SK-N-SH (cell line): ENCODE measurements around the gene SRP14. TPM values are rescaled to one million over a fixed set of nuclear protein-coding genes. Genes with fewer than 3 reads are reported as not detected.
A peak's percentile ranks its signal among the peaks of the same experiment; 100 is the strongest.

ENCODE experiments used
- CTCF ChIA-PET: fragments of 300-600, 350-600 bp; formaldehyde crosslinking; extraction: SDS; loops from one replicate; lab custom pipeline; 2021; lab: Yijun Ruan, JAX
- POLR2A ChIA-PET: fragments of 350-600 bp; sonication (Branson Sonifier 250); formaldehyde crosslinking; extraction: SDS; loops from one replicate; lab custom pipeline; 2020; ENCODE audit warnings: antibody characterized with exemption, inconsistent platforms; lab: Yijun Ruan, JAX
- DNase-seq: peaks from one replicate; pipeline ENCODE4 v3.0.0; 2012
- H2AFZ ChIP-seq: fragments of 200-600 bp; sonication (generic); 2 replicates; pipeline ENCODE4 v1.8.1; 2016; ENCODE audit warnings: antibody characterized with exemption, mild to moderate bottlenecking, low read depth
- H3F3A ChIP-seq: fragments of 200-600 bp; sonication (generic); replicated peaks from 2 replicates; pipeline ENCODE3; 2016; ENCODE audit warnings: antibody characterized with exemption, mild to moderate bottlenecking; ENCODE audit not compliant: insufficient read depth
- H3K27ac ChIP-seq, 2 experiments: fragments of 200-500 bp in 1 of 2; fragments of 200-600 bp in 1 of 2; sonication (Bioruptor generic) in 1 of 2; sonication (generic), shearing (Covaris generic) in 1 of 2; 2 replicates each; pipeline versions ENCODE4 v1.5.1 to v1.6.1; 2014 to 2016; ENCODE audit warnings: low read depth in 2 of 2, inconsistent platforms in 1 of 2, low read length in 1 of 2, mild to moderate bottlenecking in 1 of 2, mixed read lengths in 1 of 2
- H3K27me3 ChIP-seq: fragments of 200-600 bp; sonication (generic), shearing (Covaris generic); 2 replicates; pipeline ENCODE4 v1.6.1; 2016; ENCODE audit warnings: mixed run types; ENCODE audit not compliant: insufficient read depth
- H3K36me3 ChIP-seq, 2 experiments: fragments of 200-500 bp in 1 of 2; fragments of 200-600 bp in 1 of 2; sonication (Bioruptor generic) in 1 of 2; sonication (generic) in 1 of 2; replicated peaks in 1 of 2; 2 replicates each; pipeline versions ENCODE3 to v1.5.1; 2014 to 2016; ENCODE audit warnings: low read length in 1 of 2, mild to moderate bottlenecking in 1 of 2; ENCODE audit not compliant: insufficient read depth in 2 of 2, control insufficient read depth in 1 of 2
- H3K4me1 ChIP-seq, 2 experiments: fragments of 200-500 bp in 1 of 2; fragments of 200-600 bp in 1 of 2; sonication (Bioruptor generic) in 1 of 2; sonication (generic), shearing (Covaris generic) in 1 of 2; 2 replicates each; pipeline versions ENCODE4 v1.5.1 to v1.6.1; 2014 to 2016; ENCODE audit warnings: low read depth in 1 of 2, low read length in 1 of 2, mixed run types in 1 of 2; ENCODE audit not compliant: insufficient read depth in 2 of 2, control insufficient read depth in 1 of 2
- H3K4me2 ChIP-seq: fragments of 200-600 bp; sonication (generic), shearing (Covaris generic); 2 replicates; pipeline ENCODE4 v1.6.1; 2017; ENCODE audit warnings: mixed run types
- H3K4me3 ChIP-seq, 2 experiments: fragments of 200-500 bp in 1 of 2; fragments of 200-600 bp in 1 of 2; sonication (Bioruptor generic) in 1 of 2; sonication (generic), shearing (Covaris generic) in 1 of 2; 2 replicates each; pipeline versions ENCODE4 v1.5.1 to v1.8.1; 2014 to 2016; ENCODE audit warnings: low read depth in 2 of 2, inconsistent platforms in 1 of 2, low read length in 1 of 2, mild to moderate bottlenecking in 1 of 2, mixed read lengths in 1 of 2, moderate library complexity in 1 of 2
- H3K79me2 ChIP-seq: fragments of 200-600 bp; sonication (generic); 2 replicates; pipeline ENCODE4 v1.8.1; 2017; ENCODE audit warnings: mild to moderate bottlenecking; ENCODE audit not compliant: insufficient read depth
- H3K9ac ChIP-seq: fragments of 200-600 bp; sonication (generic); 2 replicates; pipeline ENCODE4 v1.6.1; 2017; ENCODE audit warnings: mixed run types
- H3K9me2 ChIP-seq: fragments of 200-600 bp; sonication (generic); 2 replicates; pipeline ENCODE4 v1.6.1; 2017; ENCODE audit warnings: mixed run types
- H3K9me3 ChIP-seq: fragments of 200-600 bp; sonication (generic); 2 replicates; pipeline ENCODE4 v1.6.1; 2017; ENCODE audit warnings: mixed run types, mild to moderate bottlenecking, moderate library complexity
- H4K20me1 ChIP-seq: fragments of 200-600 bp; sonication (generic); 2 replicates; pipeline ENCODE4 v1.6.1; 2017; ENCODE audit warnings: mild to moderate bottlenecking, mixed run types; ENCODE audit not compliant: insufficient read depth
- EP300 ChIP-seq, 2 experiments: IDR thresholded peaks; 2 replicates each; pipeline versions ENCODE4 v1.4.0 to v1.6.1; 2012; ENCODE audit warnings: borderline replicate concordance in 1 of 2, low read depth in 1 of 2, low read length in 1 of 2
- FOSL2 ChIP-seq: IDR thresholded peaks from 2 replicates; pipeline ENCODE4 v1.4.0; 2012; ENCODE audit warnings: low read depth, mild to moderate bottlenecking, moderate library complexity, borderline replicate concordance
- IRF3 ChIP-seq: fragments of 150-350 bp; IDR thresholded peaks from 2 replicates; pipeline ENCODE4 v1.6.1; 2016; ENCODE audit warnings: mild to moderate bottlenecking, low read depth, low read length
- JUND ChIP-seq: IDR thresholded peaks from 2 replicates; pipeline ENCODE4 v1.4.0; 2012
- MAX ChIP-seq: IDR thresholded peaks from 2 replicates; pipeline ENCODE4 v1.4.0; 2012; ENCODE audit warnings: low read depth
- NFIC ChIP-seq: IDR thresholded peaks from 2 replicates; pipeline ENCODE4 v1.4.0; 2012; ENCODE audit warnings: borderline replicate concordance
- NRF1 ChIP-seq: IDR thresholded peaks from 2 replicates; pipeline ENCODE4 v1.6.1; 2012; ENCODE audit warnings: low read depth, mild to moderate bottlenecking, low read length
- RAD21 ChIP-seq: IDR thresholded peaks from 2 replicates; pipeline ENCODE4 v1.6.1; 2012; ENCODE audit warnings: mild to moderate bottlenecking, low read length
- TAF1 ChIP-seq: IDR thresholded peaks from 2 replicates; pipeline ENCODE4 v1.6.1; 2012; ENCODE audit warnings: low read depth, mild to moderate bottlenecking, low read length, moderate library complexity, borderline replicate concordance
- USF1 ChIP-seq: IDR thresholded peaks from 2 replicates; pipeline ENCODE4 v1.4.0; 2012; ENCODE audit warnings: low read depth, borderline replicate concordance
- WGBS: methylation state at CpG from one replicate; pipeline ENCODE4 v1.1.6; 2017; ENCODE audit warnings: low lambda C conversion rate; 5-methylcytosine and 5-hydroxymethylcytosine counted together
- polyA plus RNA-seq, 3 experiments: library from polyadenylated mRNA; depleted of rRNA; stranded (reverse); fragments of >200 nt; gene quantifications; 2 replicates each; pipeline ENCODE4 v1.2.3, GENCODE V29; 2012

Gene SRP14
- polyA plus RNA-seq, 1 of the 3 experiments (the other 2 are of a cell fraction) = 489 TPM

- WGBS = 93% methylated on average over 5 of the region's 9 CpGs
- peaks cover 41 to 47% of the 10 kb centered on the region in 2 experiments for H3K4me1 ChIP-seq
- POLR2A ChIA-PET = no interaction called here
Observed at GRCh38 chr15:40084650-40085049, 45.7 kb upstream of the SRP14 start.

GRCh38 chr15:40082195-40082883, 43.4 kb upstream of the SRP14 start:
- H3K9ac ChIP-seq = no peak overlapping the region
- peak; percentile 44 for DNase-seq
- ChIA-PET CTCF (interaction anchor here (1.5 to 1.8 kb wide), 2 partner anchors 13 to 22 kb away, joined by 4 to 6 read pairs; no protein-coding TSS in a partner anchor), POLR2A (interaction anchor here (0.6 to 1.2 kb wide), 2 partner anchors 13 to 44 kb away, joined by 3 to 4 read pairs; no protein-coding TSS in a partner anchor)
- no peaks in the 10 kb centered on the region for H3K9me2 ChIP-seq
- no peaks in the 10 kb centered on the region for H3K27me3 ChIP-seq
- peak overlapping the region; percentile 69; the same call in 1 of the 2 replicates for H3K4me2 ChIP-seq
- H4K20me1 ChIP-seq = no peaks in the 10 kb centered on the region
- H3K4me1 ChIP-seq = peaks cover 23 to 28% of the 10 kb centered on the region in 2 experiments
- no peaks in the 10 kb centered on the region for H3K79me2 ChIP-seq
- H3F3A ChIP-seq = no peaks in the 10 kb centered on the region
- peak overlapping the region in 1 of 2 experiments; percentile 29; a peak in 3 of 4 replicates for H3K27ac ChIP-seq
- H3K36me3 ChIP-seq = no peaks in the 10 kb centered on the region
- H2AFZ ChIP-seq = peak overlapping the region; percentile 84; the same call in 1 of the 2 replicates
- WGBS = 96% methylated on average over 11 of the region's 12 CpGs
- H3K4me3 ChIP-seq = no peak overlapping the region
- TF ChIP-seq TAF1 = no peak
- H3K9me3 ChIP-seq = no peaks in the 10 kb centered on the region

More at GRCh38 chr15:40084650-40085049, 45.7 kb upstream of the SRP14 start:
- Histone ChIP-seq H3K9ac (no peak overlapping the region), H3K27me3 (no peaks in the 10 kb centered on the region), H3K4me3 (no peak overlapping the region), H3K4me2 (no peak overlapping the region), H4K20me1 (no peaks in the 10 kb centered on the region), H3K79me2 (no peaks in the 10 kb centered on the region), H2AFZ (no peak overlapping the region), H3K27ac (no peak overlapping the region), H3K36me3 (no peaks in the 10 kb centered on the region), H3K9me2 (no peaks in the 10 kb centered on the region), H3K9me3 (no peaks in the 10 kb centered on the region), H3F3A (no peaks in the 10 kb centered on the region)
- no peak for TF ChIP-seq FOSL2
- TF ChIP-seq NRF1 = no peak
- TF ChIP-seq NFIC = no peak
- TF ChIP-seq IRF3 = no peak
- no peak for TF ChIP-seq JUND
- no peak for TF ChIP-seq RAD21
- CTCF ChIA-PET = interaction anchor here (1.2 to 14.1 kb wide), 4 partner anchors 12 to 133 kb away, joined by 3 to 137 read pairs (median 4); no protein-coding TSS in a partner anchor
- DNase-seq = no peak

GRCh38 chr15:40081691-40082194, 42.8 kb upstream of the SRP14 start:
- peak overlapping the region; percentile 69 for H3K4me2 ChIP-seq
- DNase-seq = peak; percentile 72
- no peaks in the 10 kb centered on the region for H4K20me1 ChIP-seq
- H2AFZ ChIP-seq = peak overlapping the region; percentile 84
- no peaks in the 10 kb centered on the region for H3K9me3 ChIP-seq
- H3K36me3 ChIP-seq = no peaks in the 10 kb centered on the region
- CTCF ChIA-PET = interaction anchor here (1.5 to 1.8 kb wide), 2 partner anchors 14 to 23 kb away, joined by 4 to 6 read pairs; no protein-coding TSS in a partner anchor
- POLR2A ChIA-PET = interaction anchor here (0.6 to 1.2 kb wide), 2 partner anchors 12 to 43 kb away, joined by 3 to 4 read pairs; no protein-coding TSS in a partner anchor
- no peaks in the 10 kb centered on the region for H3F3A ChIP-seq
- H3K9ac ChIP-seq = peak overlapping the region; percentile 46; the same call in 1 of the 2 replicates
- peak overlapping the region in 1 of 2 experiments; percentile 21; a peak in 1 of 4 replicates for H3K4me3 ChIP-seq
- peak overlapping the region; percentile 29 to 48; a peak in 2 of 4 replicates for H3K27ac ChIP-seq
- H3K4me1 ChIP-seq = peaks cover 23% of the 10 kb centered on the region in 2 experiments
- H3K27me3 ChIP-seq = no peaks in the 10 kb centered on the region
- H3K79me2 ChIP-seq = no peaks in the 10 kb centered on the region
- H3K9me2 ChIP-seq = no peaks in the 10 kb centered on the region
- WGBS = 26% methylated on average over 12 of the region's 12 CpGs
- TF ChIP-seq USF1 (peak; percentile 41; the same call in 1 of the 2 replicates), MAX (peak; percentile 80; the same call in 1 of the 2 replicates), FOSL2 (no peak), EP300 (IDR thresholded peaks at IDR 0.05; ENCODE audit: borderline replicate concordance in 1 of 2, low read depth in 1 of 2, low read length in 1 of 2) (0 out of 4 replicates have a peak, but pooled peaks of 1 of the 2 experiments have one; percentile 6)
